ENCODE data around the gene TWNK. TPM values are rescaled to one million over a fixed set of nuclear protein-coding genes. Genes with fewer than 3 reads are reported as not detected.

The TWNK gene
- total and polyA plus RNA-seq, 10 donors, result 5.6 to 9.9 (median 8.2) TPM

- Histone ChIP-seq H3K4me1 (peaks cover 17 to 72% (median 57%) of the 10 kb centered on the region in 6 donors), H3K4me3 (peak overlapping the region; percentile 64 to 91 (median 80)), H3K27ac (peak overlapping the region; percentile 93 to 99 (median 98)), H3K27me3 (replicated peaks in 1 of 7) (no peaks in the 10 kb centered on the region), H3K36me3 (peaks cover 0 to 24% (median 7%) of the 10 kb centered on the region in 6 donors), H3K9me3 (no peaks in the 10 kb centered on the region)
- intact Hi-C loops (cut with DNase I; ENCODE audit: low total_unique reads), result no loop called here
- peak; percentile 45 to 55 (median 52) for TF ChIP-seq POLR2AphosphoS5 (IDR thresholded peaks at IDR 0.05)
- TF ChIP-seq POLR2A (IDR thresholded peaks at IDR 0.05), result no peak
- TF ChIP-seq, protein P1, sequence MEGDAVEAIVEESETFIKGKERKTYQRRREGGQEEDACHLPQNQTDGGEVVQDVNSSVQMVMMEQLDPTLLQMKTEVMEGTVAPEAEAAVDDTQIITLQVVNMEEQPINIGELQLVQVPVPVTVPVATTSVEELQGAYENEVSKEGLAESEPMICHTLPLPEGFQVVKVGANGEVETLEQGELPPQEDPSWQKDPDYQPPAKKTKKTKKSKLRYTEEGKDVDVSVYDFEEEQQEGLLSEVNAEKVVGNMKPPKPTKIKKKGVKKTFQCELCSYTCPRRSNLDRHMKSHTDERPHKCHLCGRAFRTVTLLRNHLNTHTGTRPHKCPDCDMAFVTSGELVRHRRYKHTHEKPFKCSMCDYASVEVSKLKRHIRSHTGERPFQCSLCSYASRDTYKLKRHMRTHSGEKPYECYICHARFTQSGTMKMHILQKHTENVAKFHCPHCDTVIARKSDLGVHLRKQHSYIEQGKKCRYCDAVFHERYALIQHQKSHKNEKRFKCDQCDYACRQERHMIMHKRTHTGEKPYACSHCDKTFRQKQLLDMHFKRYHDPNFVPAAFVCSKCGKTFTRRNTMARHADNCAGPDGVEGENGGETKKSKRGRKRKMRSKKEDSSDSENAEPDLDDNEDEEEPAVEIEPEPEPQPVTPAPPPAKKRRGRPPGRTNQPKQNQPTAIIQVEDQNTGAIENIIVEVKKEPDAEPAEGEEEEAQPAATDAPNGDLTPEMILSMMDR (IDR thresholded peaks at IDR 0.05 in 8 of 11, conservative IDR thresholded peaks at IDR 0.05 in 3 of 11), result no peak
- WGBS, 5 donors, result 3 to 8% (median 4%) methylated on average over 25 of the region's 25 CpGs
- DNase-seq, result peak; percentile 92
Measured at GRCh38 chr10:100998183-100998990, 11.0 kb downstream of the TWNK start.

GRCh38 chr10:100998991-100999741 is 11.8 kb downstream of the TWNK start:
- Histone ChIP-seq H3K36me3 (peaks cover 0 to 24% (median 11%) of the 10 kb centered on the region in 6 donors), H3K4me1 (peaks cover 17 to 79% (median 57%) of the 10 kb centered on the region in 6 donors)
- WGBS, 5 donors, result 0 to 1% (median 0%) methylated on average over 1 to 83 of the region's 83 CpGs

DNA sequence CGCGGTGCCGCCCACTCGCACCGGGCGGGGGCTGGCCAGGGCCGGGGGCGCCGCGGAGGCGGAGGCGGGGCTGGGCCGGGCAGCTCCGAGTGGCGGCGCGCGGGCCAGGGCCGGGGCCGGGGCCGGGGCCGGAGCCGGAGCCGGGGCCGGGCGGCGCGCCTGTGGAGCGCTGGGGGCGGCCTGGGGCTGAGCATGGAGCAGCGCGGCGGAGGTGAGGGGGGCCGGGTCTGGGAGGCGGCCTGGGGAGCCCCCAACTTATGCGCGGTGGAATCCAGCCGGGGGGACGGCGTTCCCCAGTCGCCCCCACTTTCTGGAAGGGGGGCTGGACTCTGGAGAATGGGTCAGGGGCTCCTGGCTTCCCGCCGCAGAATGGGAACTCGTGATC is 12.4 kb downstream of the TWNK start, which contains the start of gene LZTS2:
LZTS2 (plus strand) TSS at position 67 of the 385 bp plus-strand sequence. CDS start 2,731 bp downstream, outside the sequence.
- Histone ChIP-seq H3K27me3 (replicated peaks in 1 of 7) (no peaks in the 10 kb centered on the region), H3K4me3 (peak within 1 kb of the TSS; percentile 67 to 91 (median 80)), H3K36me3 (peaks cover 0 to 25% (median 12%) of the 10 kb centered on the region in 6 donors), H3K27ac (peak within 1 kb of the TSS; percentile 93 to 99 (median 98)), H3K4me1 (peaks cover 17 to 85% (median 57%) of the 10 kb centered on the region in 6 donors), H3K9me3 (no peaks in the 10 kb centered on the region)
- intact Hi-C loops (cut with DNase I; ENCODE audit: low total_unique reads), result no loop called here
- 0 to 4% (median 0%) methylated on average over 3 to 44 of the region's 44 CpGs for WGBS, 5 donors
- no peak for DNase-seq
- TF ChIP-seq POLR2A (IDR thresholded peaks at IDR 0.05) (no peak), POLR2AphosphoS5 (IDR thresholded peaks at IDR 0.05) (no peak)
- TF ChIP-seq, protein P1 (IDR thresholded peaks at IDR 0.05 in 8 of 11, conservative IDR thresholded peaks at IDR 0.05 in 3 of 11), result no peak

More at GRCh38 chr10:100998991-100999741, 11.8 kb downstream of the TWNK start:
- Histone ChIP-seq H3K27ac (peak overlapping the region; percentile 93 to 99 (median 98)), H3K9me3 (no peaks in the 10 kb centered on the region), H3K4me3 (peak overlapping the region; percentile 64 to 91 (median 80)), H3K27me3 (replicated peaks in 1 of 7) (no peaks in the 10 kb centered on the region)
- peak; percentile 97 for DNase-seq
- intact Hi-C loops (cut with DNase I; ENCODE audit: low total_unique reads), result no loop called here
- TF ChIP-seq, protein P1 (IDR thresholded peaks at IDR 0.05 in 8 of 11, conservative IDR thresholded peaks at IDR 0.05 in 3 of 11), result peak; percentile 90 to 99 (median 98)
- TF ChIP-seq POLR2A (IDR thresholded peaks at IDR 0.05) (peak in 1 of 3 donors; percentile 64), POLR2AphosphoS5 (IDR thresholded peaks at IDR 0.05) (peak; percentile 89 to 91 (median 90))
